GM12874 (cell line): ENCODE results near the gene COL23A1.

Experiments
- CTCF ChIP-seq: IDR thresholded peaks from 2 replicates; pipeline ENCODE4 v1.5.1; 2011; ENCODE audit warnings: low read depth, mild to moderate bottlenecking, control low read depth, low read length, moderate library complexity; ENCODE audit not compliant: insufficient read depth

The COL23A1 gene

DNA sequence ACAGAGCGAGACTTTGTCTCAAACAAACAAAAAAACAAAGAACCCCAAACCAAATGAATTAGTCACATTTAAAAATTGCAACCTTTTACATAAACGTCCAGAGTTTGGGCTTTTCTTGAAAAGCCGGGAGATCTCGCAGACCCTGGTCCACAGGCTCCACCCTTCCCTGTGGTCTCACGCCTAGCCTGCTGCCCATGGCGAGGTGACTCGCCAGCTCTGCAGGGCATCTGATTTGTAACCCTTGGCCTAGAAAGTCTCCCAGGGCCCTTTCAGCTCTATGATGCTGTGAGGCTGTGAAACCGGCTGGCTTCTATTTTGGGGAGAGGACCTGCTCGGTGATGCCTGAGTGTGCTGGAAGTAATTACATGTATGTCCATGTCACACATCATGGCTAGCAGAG lies 312.8 kb downstream of the COL23A1 start:
- no peak for TF ChIP-seq CTCF

GRCh38 chr5:178274781-178275537 lies 315.2 kb downstream of the COL23A1 start:
- no peak for TF ChIP-seq CTCF

DNA sequence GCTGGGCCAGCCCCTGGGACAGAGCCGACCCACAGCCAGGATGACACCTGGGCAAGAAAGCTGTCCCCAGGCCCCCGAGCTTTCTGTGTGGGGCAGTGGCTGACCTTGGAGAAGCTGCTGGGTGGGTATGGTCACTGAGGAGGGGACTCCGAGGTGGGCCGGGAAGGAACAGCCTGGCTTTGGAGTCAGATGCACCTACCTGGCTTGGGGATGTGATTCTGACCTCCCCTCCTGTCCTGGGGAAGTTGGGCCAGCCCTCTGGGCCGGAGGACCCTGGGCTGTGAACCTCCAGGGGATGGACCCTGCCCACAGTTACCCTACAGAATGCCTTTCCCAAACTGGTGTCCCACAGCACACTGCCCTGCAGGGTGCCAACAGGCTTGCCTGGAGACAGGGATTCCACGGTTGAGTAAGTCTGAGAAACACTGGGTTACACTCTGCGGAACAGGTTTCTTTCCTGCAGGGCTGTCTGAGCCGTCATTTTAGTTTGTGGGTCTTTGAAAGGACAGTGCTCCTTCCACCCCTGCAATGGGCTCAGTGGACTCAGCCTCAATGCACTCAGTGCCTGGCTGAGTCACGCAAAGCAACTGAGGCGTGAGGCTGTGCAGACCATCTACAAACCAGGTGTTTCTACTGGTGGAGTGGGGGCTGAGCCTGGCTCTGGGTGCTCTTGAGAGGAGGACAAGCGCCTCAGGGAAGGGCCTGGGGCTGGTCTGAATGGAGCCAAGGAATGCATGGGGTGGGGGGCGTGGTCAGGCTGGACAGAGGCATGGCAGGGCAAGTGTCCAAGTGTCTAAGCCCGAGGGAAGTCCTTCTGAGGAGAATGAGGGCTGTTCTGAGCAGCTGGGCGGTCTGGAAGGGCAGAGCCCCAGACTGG lies 316.3 kb downstream of the COL23A1 start:
- no peak for TF ChIP-seq CTCF

- no peak for TF ChIP-seq CTCF
Observed at GRCh38 chr5:178273041-178273440, 317.2 kb downstream of the COL23A1 start.

DNA sequence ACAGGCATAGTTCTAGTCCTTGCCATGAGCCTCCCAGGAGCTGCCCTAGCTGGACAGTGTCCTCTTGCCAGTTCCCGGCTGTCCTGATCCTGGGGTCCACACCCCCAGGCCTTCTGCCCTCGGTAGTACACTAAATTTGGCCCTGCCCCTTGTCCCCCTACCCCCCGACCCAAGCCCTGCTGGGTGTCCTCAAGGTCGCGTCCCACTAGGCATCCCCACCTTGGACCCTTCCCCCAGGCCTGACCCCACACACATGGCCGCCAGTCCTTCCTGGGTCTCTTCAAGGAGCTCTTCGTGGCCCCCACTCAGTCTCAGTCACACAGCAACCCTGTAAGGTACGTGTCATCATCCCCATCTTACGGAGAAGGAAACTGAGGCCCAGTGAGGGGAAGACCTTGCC lies 317.6 kb downstream of the COL23A1 start:
- TF ChIP-seq CTCF: no peak

- no peak for TF ChIP-seq CTCF
Observed at GRCh38 chr5:178271726-178272479, 318.3 kb downstream of the COL23A1 start.

DNA sequence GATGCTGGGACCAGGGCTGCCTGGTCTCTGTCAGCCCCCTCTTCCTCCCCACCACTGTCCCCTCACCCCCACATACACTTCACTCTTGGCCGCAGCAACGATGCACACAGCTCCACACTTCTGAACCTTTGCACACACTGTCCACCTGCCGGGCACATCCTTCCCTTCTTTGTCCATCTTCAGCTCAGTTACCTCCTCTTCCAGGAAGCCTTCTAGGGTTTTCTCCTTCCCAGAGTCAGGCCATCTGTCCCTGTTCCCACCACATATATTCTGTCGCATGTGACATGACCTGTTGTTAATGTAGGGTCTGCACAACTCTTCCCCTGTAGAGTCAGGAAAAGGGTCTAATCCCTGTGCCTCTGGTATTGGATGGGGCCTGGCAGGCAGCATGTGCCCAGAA lies 319.0 kb downstream of the COL23A1 start:
- TF ChIP-seq CTCF: no peak
